Peyer's patch (tissue), 4 donors: Measurements from ENCODE around the gene MRPL19. TPM values are rescaled to one million over a fixed set of nuclear protein-coding genes. Genes with fewer than 3 reads are reported as not detected.
"Not testable (repeated sequence)": the region's sequence is repeated elsewhere in the genome, so short reads cannot be mapped to it uniquely, and the experiment has no call there.

Experiments
- DNase-seq, 3 donors: peaks; one replicate each; pipeline ENCODE4 v3.0.0-alpha.2; 2017 to 2019
- H3K27ac ChIP-seq, 4 donors: fragments of 200-600 bp; sonication (generic); one replicate each; pipeline ENCODE4 v1.5.1; 2016 to 2019
- H3K27me3 ChIP-seq, 2 donors: fragments of 200-600 bp; sonication (generic); one replicate each; pipeline ENCODE4 v1.5.1; 2019
- H3K36me3 ChIP-seq, 3 donors: fragments of 200-600 bp; sonication (generic); one replicate each; pipeline ENCODE4 v1.5.1; 2016 to 2019
- H3K4me1 ChIP-seq, 4 donors: fragments of 200-600 bp; sonication (generic); one replicate each; pipeline ENCODE4 v1.5.1; 2016 to 2019
- H3K4me3 ChIP-seq, 4 donors: fragments of 200-600 bp; sonication (generic); 1 replicate in 3 of 4; 2 replicates in 1 of 4; pipeline ENCODE4 v1.5.1; 2016 to 2019; ENCODE audit warnings: mild to moderate bottlenecking in 1 of 4
- H3K9me3 ChIP-seq, 4 donors: fragments of 200-600 bp; sonication (generic); one replicate each; pipeline ENCODE4 v1.5.1; 2016 to 2019; ENCODE audit warnings: mild to moderate bottlenecking in 1 of 4
- POLR2A ChIP-seq, 2 donors: fragments of 450-650 bp; IDR thresholded peaks; one replicate each; pipeline ENCODE4 v1.5.1; 2017; ENCODE audit warnings: antibody characterized with exemption in 2 of 2, mild to moderate bottlenecking in 2 of 2, moderate library complexity in 2 of 2
- total RNA-seq, 4 donors: library from RNA; depleted of rRNA; stranded (reverse); fragments of >200 nt; gene quantifications; one replicate each; pipeline ENCODE4 v1.1.0, GENCODE V29; 2016
- TF ChIP-seq, protein P1 (sequence below), 6 experiments: fragments of 450-650 bp in 4 of 6; fragments of 200-600 bp in 2 of 6; sonication (generic) in 1 of 6; IDR thresholded peaks; one replicate each; pipeline ENCODE4 v1.5.1; 2017 to 2019; ENCODE audit warnings: antibody characterized with exemption in 6 of 6, mild to moderate bottlenecking in 3 of 6, moderate library complexity in 1 of 6

Gene MRPL19
- total RNA-seq, 4 donors from 2014 or later: 20.6 to 61.1 (median 26.8) TPM

- Histone ChIP-seq H3K27me3 (no peaks in the 10 kb centered on the region), H3K36me3 (peaks cover 0 to 19% (median 0%) of the 10 kb centered on the region in 3 donors), H3K27ac (no peak overlapping the region), H3K4me1 (no peaks in the 10 kb centered on the region), H3K9me3 (no peaks in the 10 kb centered on the region), H3K4me3 (no peak overlapping the region)
- DNase-seq: no peak
- TF ChIP-seq, protein P1, sequence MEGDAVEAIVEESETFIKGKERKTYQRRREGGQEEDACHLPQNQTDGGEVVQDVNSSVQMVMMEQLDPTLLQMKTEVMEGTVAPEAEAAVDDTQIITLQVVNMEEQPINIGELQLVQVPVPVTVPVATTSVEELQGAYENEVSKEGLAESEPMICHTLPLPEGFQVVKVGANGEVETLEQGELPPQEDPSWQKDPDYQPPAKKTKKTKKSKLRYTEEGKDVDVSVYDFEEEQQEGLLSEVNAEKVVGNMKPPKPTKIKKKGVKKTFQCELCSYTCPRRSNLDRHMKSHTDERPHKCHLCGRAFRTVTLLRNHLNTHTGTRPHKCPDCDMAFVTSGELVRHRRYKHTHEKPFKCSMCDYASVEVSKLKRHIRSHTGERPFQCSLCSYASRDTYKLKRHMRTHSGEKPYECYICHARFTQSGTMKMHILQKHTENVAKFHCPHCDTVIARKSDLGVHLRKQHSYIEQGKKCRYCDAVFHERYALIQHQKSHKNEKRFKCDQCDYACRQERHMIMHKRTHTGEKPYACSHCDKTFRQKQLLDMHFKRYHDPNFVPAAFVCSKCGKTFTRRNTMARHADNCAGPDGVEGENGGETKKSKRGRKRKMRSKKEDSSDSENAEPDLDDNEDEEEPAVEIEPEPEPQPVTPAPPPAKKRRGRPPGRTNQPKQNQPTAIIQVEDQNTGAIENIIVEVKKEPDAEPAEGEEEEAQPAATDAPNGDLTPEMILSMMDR (IDR thresholded peaks at IDR 0.05): no peak
- no peak for TF ChIP-seq POLR2A (IDR thresholded peaks at IDR 0.05)
Measured at GRCh38 chr2:75679556-75679955, 33.0 kb downstream of the MRPL19 start.

- no peak overlapping the region for H3K4me3 ChIP-seq
- DNase-seq: no peak
- H3K27ac ChIP-seq: no peak overlapping the region
- peaks cover 0 to 19% (median 0%) of the 10 kb centered on the region in 3 donors for H3K36me3 ChIP-seq
- no peaks in the 10 kb centered on the region for H3K4me1 ChIP-seq
- TF ChIP-seq, protein P1 (IDR thresholded peaks at IDR 0.05): no peak
- TF ChIP-seq POLR2A (IDR thresholded peaks at IDR 0.05): no peak
- no peaks in the 10 kb centered on the region for H3K27me3 ChIP-seq
- no peaks in the 10 kb centered on the region for H3K9me3 ChIP-seq
Measured at GRCh38 chr2:75680402-75680801, 33.8 kb downstream of the MRPL19 start.

DNA sequence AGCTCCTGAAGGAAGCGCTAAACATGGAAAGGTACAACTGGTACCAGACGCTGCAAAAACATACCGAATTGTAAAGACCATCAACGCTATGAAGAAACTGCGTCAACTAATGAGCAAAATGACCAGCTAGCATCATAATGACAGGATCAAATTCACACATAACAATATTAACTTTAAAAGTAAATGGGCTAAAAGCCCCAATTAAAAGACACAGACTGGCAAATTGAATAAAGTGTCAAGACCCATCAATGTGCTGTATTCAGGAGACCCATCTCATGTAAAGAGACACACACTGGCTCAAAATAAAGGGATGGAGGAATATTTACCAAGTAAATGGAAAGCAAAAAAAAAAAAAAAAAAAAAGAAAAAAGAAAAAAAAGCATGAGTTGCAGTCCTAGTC, 36.8 kb downstream of the MRPL19 start:
- H3K36me3 ChIP-seq: peaks cover 0 to 40% (median 0%) of the 10 kb centered on the region in 3 donors

GRCh38 chr2:75688196-75688595, 41.6 kb downstream of the MRPL19 start:
- Histone ChIP-seq H3K27ac (no peak overlapping the region), H3K4me1 (no peaks in the 10 kb centered on the region), H3K36me3 (peaks cover 0 to 52% (median 0%) of the 10 kb centered on the region in 3 donors), H3K27me3 (no peaks in the 10 kb centered on the region), H3K4me3 (no peak overlapping the region), H3K9me3 (no peaks in the 10 kb centered on the region)
- TF ChIP-seq, protein P1 (IDR thresholded peaks at IDR 0.05): no peak
- no peak for TF ChIP-seq POLR2A (IDR thresholded peaks at IDR 0.05)
- no peak for DNase-seq

More for the DNA sequence above, 36.8 kb downstream of the MRPL19 start:
- H3K4me3 ChIP-seq, H3K27ac ChIP-seq, H3K4me1 ChIP-seq, H3K9me3 ChIP-seq, H3K27me3 ChIP-seq, DNase-seq: not testable (repeated sequence)

- TF ChIP-seq, protein P1 (IDR thresholded peaks at IDR 0.05): no peak
- no peak for TF ChIP-seq POLR2A (IDR thresholded peaks at IDR 0.05)
- DNase-seq: no peak
- H3K36me3 ChIP-seq: peaks cover 0 to 35% (median 0%) of the 10 kb centered on the region in 3 donors
Measured at GRCh38 chr2:75698918-75699317, 52.3 kb downstream of the MRPL19 start.

GRCh38 chr2:75702593-75702992, 56.0 kb downstream of the MRPL19 start:
- no peak overlapping the region for H3K27ac ChIP-seq
- no peak overlapping the region for H3K4me3 ChIP-seq
- no peaks in the 10 kb centered on the region for H3K4me1 ChIP-seq
- TF ChIP-seq POLR2A (IDR thresholded peaks at IDR 0.05): no peak
- TF ChIP-seq, protein P1 (IDR thresholded peaks at IDR 0.05): no peak
- DNase-seq: no peak
- H3K27me3 ChIP-seq: no peaks in the 10 kb centered on the region
- H3K9me3 ChIP-seq: no peaks in the 10 kb centered on the region
- H3K36me3 ChIP-seq: peaks cover 0 to 38% (median 0%) of the 10 kb centered on the region in 3 donors

More at GRCh38 chr2:75698918-75699317, 52.3 kb downstream of the MRPL19 start:
- Histone ChIP-seq H3K4me1 (no peaks in the 10 kb centered on the region), H3K9me3 (no peaks in the 10 kb centered on the region), H3K27ac (no peak overlapping the region), H3K27me3 (no peaks in the 10 kb centered on the region), H3K4me3 (no peak overlapping the region)
